ENCODE data around the gene KRT34.

Gene KRT34

GRCh38 chr17:41420134-41420533 is 38.0 kb upstream of the KRT34 start:
- DNase-seq (ENCODE audit: low read depth): no peak
- TF ChIP-seq CTCF (IDR thresholded peaks at IDR 0.05; ENCODE audit: insufficient read depth, low read depth, low read length, missing control alignments): no peak
- H3K4me3 ChIP-seq (ENCODE audit: low read depth, low read length): no peak overlapping the region

- no peak for TF ChIP-seq CTCF (IDR thresholded peaks at IDR 0.05; ENCODE audit: insufficient read depth, low read depth, low read length, missing control alignments)
- no peak for DNase-seq (ENCODE audit: low read depth)
Observed at GRCh38 chr17:41419716-41420115, 37.6 kb upstream of the KRT34 start.

GRCh38 chr17:41418116-41418860 is 36.2 kb upstream of the KRT34 start:
- H3K4me3 ChIP-seq (ENCODE audit: low read depth, low read length): no peak overlapping the region
- TF ChIP-seq CTCF (IDR thresholded peaks at IDR 0.05; ENCODE audit: insufficient read depth, low read depth, low read length, missing control alignments): no peak
- DNase-seq (ENCODE audit: low read depth): no peak

More at GRCh38 chr17:41419716-41420115, 37.6 kb upstream of the KRT34 start:
- H3K4me3 ChIP-seq (ENCODE audit: low read depth, low read length): no peak overlapping the region

GRCh38 chr17:41417576-41418015 is 35.5 kb upstream of the KRT34 start:
- peak; percentile 5 for DNase-seq (ENCODE audit: low read depth)
- peak; percentile 54 for TF ChIP-seq CTCF (IDR thresholded peaks at IDR 0.05; ENCODE audit: insufficient read depth, low read depth, low read length, missing control alignments)
- H3K4me3 ChIP-seq (ENCODE audit: low read depth, low read length): no peak overlapping the region

- no peak for TF ChIP-seq CTCF (IDR thresholded peaks at IDR 0.05; ENCODE audit: insufficient read depth, low read depth, low read length, missing control alignments)
- H3K4me3 ChIP-seq (ENCODE audit: low read depth, low read length): no peak overlapping the region
- no peak for DNase-seq (ENCODE audit: low read depth)
Observed at GRCh38 chr17:41417127-41417526, 35.0 kb upstream of the KRT34 start.

GRCh38 chr17:41416479-41416878 is 34.4 kb upstream of the KRT34 start:
- no peak for TF ChIP-seq CTCF (IDR thresholded peaks at IDR 0.05; ENCODE audit: insufficient read depth, low read depth, low read length, missing control alignments)
- no peak overlapping the region for H3K4me3 ChIP-seq (ENCODE audit: low read depth, low read length)
- DNase-seq (ENCODE audit: low read depth): no peak

Measured in GM12865 (cell line).